Measurements from ENCODE around the gene DUOX1. TPM values are rescaled to one million over a fixed set of nuclear protein-coding genes. Genes with fewer than 3 reads are reported as not detected.

Gene DUOX1
- polyA plus RNA-seq, 1 donor (not counting 4 experiments of a cell fraction or from before 2014, with no cell fraction given) = 16.3 TPM

DNA sequence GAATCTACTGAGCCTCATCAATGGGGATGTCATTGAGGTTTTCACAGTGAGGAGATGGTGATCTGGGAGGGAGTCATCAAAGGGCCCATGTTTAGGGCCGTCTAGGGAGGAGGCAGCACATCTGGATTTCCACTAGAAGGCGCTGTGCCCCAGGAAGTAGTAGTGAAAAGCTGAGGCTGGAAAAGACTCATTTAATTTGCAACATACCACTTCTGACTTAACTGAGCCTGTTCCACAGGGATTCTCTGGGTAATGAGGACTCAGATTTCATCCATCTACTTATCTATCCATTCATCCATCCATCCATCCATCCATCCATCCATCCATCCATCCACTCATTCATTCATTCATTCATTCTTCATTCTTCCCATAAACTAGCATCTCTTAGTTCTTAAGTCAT, 75.4 kb downstream of the DUOX1 start:
- Histone ChIP-seq H3K4me3 (ENCODE audit: control insufficient read depth in 2 of 3, extremely low read depth in 1 of 3, insufficient read depth in 2 of 3, low read depth in 1 of 3, low read length in 3 of 3) (no peak overlapping the region), H3K4me1 (ENCODE audit: control insufficient read depth, extremely low read depth, insufficient read depth, low read length) (no peaks in the 10 kb centered on the region), H3K27me3 (ENCODE audit: control insufficient read depth, extremely low read depth, insufficient read depth, low read length) (no peaks in the 10 kb centered on the region), H3K27ac (ENCODE audit: control insufficient read depth, insufficient read depth, low read length) (no peak overlapping the region), H3K79me2 (ENCODE audit: control insufficient read depth, insufficient read depth, low read length) (no peaks in the 10 kb centered on the region), H4K20me1 (ENCODE audit: control insufficient read depth, extremely low read depth, insufficient read depth, low read length) (no peaks in the 10 kb centered on the region), H3K36me3 (ENCODE audit: control insufficient read depth in 2 of 2, extremely low read depth in 1 of 2, insufficient read depth in 2 of 2, low read length in 2 of 2) (no peaks in the 10 kb centered on the region), H3K4me2 (ENCODE audit: control insufficient read depth, extremely low read depth, insufficient read depth, low read depth, low read length) (no peak overlapping the region), H3K9me1 (ENCODE audit: control insufficient read depth, extremely low read depth, insufficient read depth, low read length) (no peaks in the 10 kb centered on the region), H3K9me3 (ENCODE audit: control insufficient read depth, low read depth, low read length) (no peaks in the 10 kb centered on the region), H2AFZ (ENCODE audit: control insufficient read depth, low read length) (no peak overlapping the region), H3K9ac (ENCODE audit: control insufficient read depth, extremely low read depth, insufficient read depth, low read length) (no peak overlapping the region)
- dilution Hi-C loops (cut with MboI; ENCODE audit: extremely low pct_ligation_motif_present, low sequenced_read_pairs) = loop anchor here (25.0 kb wide), 2 partner anchors 107 to 182 kb away; partner anchors contain the start of gene GATM
- no peak for TF ChIP-seq EZH2 (IDR thresholded peaks at IDR 0.05; ENCODE audit: low read length)
- TF ChIP-seq, protein P1, sequence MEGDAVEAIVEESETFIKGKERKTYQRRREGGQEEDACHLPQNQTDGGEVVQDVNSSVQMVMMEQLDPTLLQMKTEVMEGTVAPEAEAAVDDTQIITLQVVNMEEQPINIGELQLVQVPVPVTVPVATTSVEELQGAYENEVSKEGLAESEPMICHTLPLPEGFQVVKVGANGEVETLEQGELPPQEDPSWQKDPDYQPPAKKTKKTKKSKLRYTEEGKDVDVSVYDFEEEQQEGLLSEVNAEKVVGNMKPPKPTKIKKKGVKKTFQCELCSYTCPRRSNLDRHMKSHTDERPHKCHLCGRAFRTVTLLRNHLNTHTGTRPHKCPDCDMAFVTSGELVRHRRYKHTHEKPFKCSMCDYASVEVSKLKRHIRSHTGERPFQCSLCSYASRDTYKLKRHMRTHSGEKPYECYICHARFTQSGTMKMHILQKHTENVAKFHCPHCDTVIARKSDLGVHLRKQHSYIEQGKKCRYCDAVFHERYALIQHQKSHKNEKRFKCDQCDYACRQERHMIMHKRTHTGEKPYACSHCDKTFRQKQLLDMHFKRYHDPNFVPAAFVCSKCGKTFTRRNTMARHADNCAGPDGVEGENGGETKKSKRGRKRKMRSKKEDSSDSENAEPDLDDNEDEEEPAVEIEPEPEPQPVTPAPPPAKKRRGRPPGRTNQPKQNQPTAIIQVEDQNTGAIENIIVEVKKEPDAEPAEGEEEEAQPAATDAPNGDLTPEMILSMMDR (optimal IDR thresholded peaks at IDR 0.05 in 1 of 3, IDR thresholded peaks at IDR 0.05 in 1 of 3, conservative IDR thresholded peaks at IDR 0.05 in 1 of 3; ENCODE audit: extremely low read depth in 1 of 3, insufficient read depth in 2 of 3, low read length in 3 of 3) = peak; percentile 90 to 96 (median 92)
- FAIRE-seq (peak; percentile 62), DNase-seq (ENCODE audit: low read depth, low spot score) (no peak)

DNA sequence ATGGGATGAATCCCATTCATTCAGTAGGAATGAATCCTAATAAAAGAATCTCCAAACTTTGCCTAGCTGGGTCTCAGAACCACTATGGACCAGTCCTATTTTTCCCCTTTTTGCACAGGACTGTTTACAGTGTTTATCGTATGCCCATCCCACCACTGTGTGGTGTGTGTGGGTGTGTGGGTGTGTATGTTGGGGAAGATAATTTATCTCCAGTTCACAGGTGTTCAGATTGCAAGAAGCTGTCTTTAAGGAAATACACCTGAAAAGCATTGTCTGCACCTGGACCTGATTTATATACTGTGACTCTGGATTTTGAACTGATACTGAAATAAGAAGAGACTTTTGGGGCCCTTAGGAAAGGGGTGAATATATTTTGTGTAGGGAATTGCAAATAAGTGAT, 82.7 kb downstream of the DUOX1 start:
- no peak overlapping the region for H3K27ac ChIP-seq (ENCODE audit: control insufficient read depth, insufficient read depth, low read length)
- H3K4me1 ChIP-seq (ENCODE audit: control insufficient read depth, extremely low read depth, insufficient read depth, low read length) = no peaks in the 10 kb centered on the region
- DNase-seq (ENCODE audit: low read depth, low spot score) (no peak), FAIRE-seq (no peak)
- H3K36me3 ChIP-seq (ENCODE audit: control insufficient read depth in 2 of 2, extremely low read depth in 1 of 2, insufficient read depth in 2 of 2, low read length in 2 of 2) = no peaks in the 10 kb centered on the region
- TF ChIP-seq, protein P1 (optimal IDR thresholded peaks at IDR 0.05 in 1 of 3, IDR thresholded peaks at IDR 0.05 in 1 of 3, conservative IDR thresholded peaks at IDR 0.05 in 1 of 3; ENCODE audit: extremely low read depth in 1 of 3, insufficient read depth in 2 of 3, low read length in 3 of 3) = no peak
- no peak for TF ChIP-seq EZH2 (IDR thresholded peaks at IDR 0.05; ENCODE audit: low read length)
- H3K4me2 ChIP-seq (ENCODE audit: control insufficient read depth, extremely low read depth, insufficient read depth, low read depth, low read length) = no peak overlapping the region
- no peaks in the 10 kb centered on the region for H3K9me3 ChIP-seq (ENCODE audit: control insufficient read depth, low read depth, low read length)
- no peak overlapping the region for H3K9ac ChIP-seq (ENCODE audit: control insufficient read depth, extremely low read depth, insufficient read depth, low read length)
- H4K20me1 ChIP-seq (ENCODE audit: control insufficient read depth, extremely low read depth, insufficient read depth, low read length) = no peaks in the 10 kb centered on the region
- H3K4me3 ChIP-seq (ENCODE audit: control insufficient read depth in 2 of 3, extremely low read depth in 1 of 3, insufficient read depth in 2 of 3, low read depth in 1 of 3, low read length in 3 of 3) = no peak overlapping the region
- no peaks in the 10 kb centered on the region for H3K79me2 ChIP-seq (ENCODE audit: control insufficient read depth, insufficient read depth, low read length)
- H3K27me3 ChIP-seq (ENCODE audit: control insufficient read depth, extremely low read depth, insufficient read depth, low read length) = no peaks in the 10 kb centered on the region
- H2AFZ ChIP-seq (ENCODE audit: control insufficient read depth, low read length) = no peak overlapping the region
- dilution Hi-C loops (cut with MboI; ENCODE audit: extremely low pct_ligation_motif_present, low sequenced_read_pairs) = loop anchor here (25.0 kb wide), 2 partner anchors 100 to 175 kb away; partner anchors contain the start of gene GATM
- no peaks in the 10 kb centered on the region for H3K9me1 ChIP-seq (ENCODE audit: control insufficient read depth, extremely low read depth, insufficient read depth, low read length)

Other genes with a start within 250 kb of the DUOX1 start
- not detected in 3 replicates for gene TERB2, start 173.3 kb upstream of the DUOX1 start, polyA plus RNA-seq
- 43.9 to 51.3 TPM (median 46.7 TPM) in 3 replicates for gene SORD, start 106.8 kb upstream of the DUOX1 start, polyA plus RNA-seq
- 0.31 to 0.75 TPM (median 0.31 TPM) in 3 replicates for gene DUOX2, start 15.8 kb upstream of the DUOX1 start, polyA plus RNA-seq
- not detected in 3 replicates for gene DUOXA2, start 15.7 kb upstream of the DUOX1 start, polyA plus RNA-seq
- 14.1 to 37.2 TPM (median 15.1 TPM) in 3 replicates for gene DUOXA1, start 115 bp upstream of the DUOX1 start, polyA plus RNA-seq
- 0.24 to 0.57 TPM (median 0.26 TPM) in 3 replicates for gene SHF, start 58.0 kb downstream of the DUOX1 start, polyA plus RNA-seq
- gene SLC28A2, start 122.2 kb downstream of the DUOX1 start, polyA plus RNA-seq = not detected in 3 replicates
- 0.53 to 1.2 TPM (median 0.60 TPM) in 3 replicates for gene GATM, start 248.6 kb downstream of the DUOX1 start, polyA plus RNA-seq

All from keratinocyte (primary cell).